Esophagus (tissue), 2 donors: ENCODE data around the gene HPSE. TPM values are rescaled to one million over a fixed set of nuclear protein-coding genes. Genes with fewer than 3 reads are reported as not detected.

Experiments used
- H3K27ac ChIP-seq, 2 donors: one replicate each; pipeline ENCODE4 v1.5.1; 2013; ENCODE audit warnings: low read depth in 2 of 2, mild to moderate bottlenecking in 2 of 2, inconsistent platforms in 1 of 2, low read length in 1 of 2, moderate library complexity in 1 of 2
- H3K27me3 ChIP-seq, 2 donors: one replicate each; pipeline ENCODE4 v1.6.1; 2013; ENCODE audit warnings: low read length in 2 of 2, control low read depth in 1 of 2, mild to moderate bottlenecking in 1 of 2; ENCODE audit not compliant: insufficient read depth in 2 of 2, control insufficient read depth in 1 of 2
- H3K36me3 ChIP-seq, 2 donors: one replicate each; pipeline ENCODE4 v1.6.1; 2013; ENCODE audit warnings: low read length in 1 of 2; ENCODE audit not compliant: control insufficient read depth in 2 of 2, insufficient read depth in 2 of 2
- H3K4me1 ChIP-seq, 2 donors: one replicate each; pipeline ENCODE4 v1.6.1; 2013; ENCODE audit warnings: low read length in 1 of 2; ENCODE audit not compliant: control insufficient read depth in 2 of 2, insufficient read depth in 2 of 2
- H3K4me3 ChIP-seq, 2 donors: one replicate each; pipeline ENCODE4 v1.5.1; 2013; ENCODE audit warnings: low read length in 2 of 2, mild to moderate bottlenecking in 2 of 2, low read depth in 1 of 2, moderate library complexity in 1 of 2
- H3K9me3 ChIP-seq, 2 donors: one replicate each; pipeline ENCODE4 v1.6.1; 2013; ENCODE audit warnings: mild to moderate bottlenecking in 2 of 2, low read depth in 1 of 2, low read length in 1 of 2, moderate library complexity in 1 of 2; ENCODE audit not compliant: control insufficient read depth in 2 of 2, insufficient read depth in 1 of 2
- WGBS, 2 donors: extraction: QIAGEN DNeasy Blood & Tissue Kit; methylation state at CpG; one replicate each; pipeline ENCODE4 v1.1.7; 2013; 5-methylcytosine and 5-hydroxymethylcytosine counted together
- polyA plus RNA-seq, 2 donors: library from polyadenylated mRNA; stranded (reverse); fragments of 200-250 nt; gene quantifications; one replicate each; pipeline ENCODE4 v1.2.3, GENCODE V29; 2013
- donor health status: healthy with polysubstance abuse.
- donor health status: Bipolar disorder and iron deficiency.

HPSE gene
- polyA plus RNA-seq, 2 donors = 15.9 to 16.7 TPM

DNA sequence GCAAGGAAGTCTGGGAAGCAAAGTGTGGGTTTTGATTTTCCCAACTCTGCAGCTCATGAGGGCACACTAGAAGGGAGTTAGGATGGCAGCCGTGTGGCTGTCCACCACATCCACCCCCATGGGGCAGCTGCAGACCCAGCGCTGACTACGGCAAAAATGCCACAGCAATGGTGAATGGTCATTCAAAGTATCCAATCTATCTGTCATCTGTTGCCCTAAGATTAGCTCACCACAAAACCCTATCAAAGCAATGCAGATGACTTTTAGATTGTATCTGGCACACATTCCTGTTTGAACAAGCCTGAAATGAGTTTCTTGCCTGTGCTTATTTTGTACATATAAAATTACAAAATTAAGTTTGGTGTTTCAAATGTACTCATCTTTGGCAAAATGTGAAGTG is 29.7 kb upstream of the HPSE start:
- WGBS, 2 donors = 78 to 84% methylated on average over 3 of the region's 3 CpGs
- Histone ChIP-seq H3K36me3 (no peaks in the 10 kb centered on the region), H3K27ac (no peak overlapping the region), H3K4me3 (no peak overlapping the region), H3K9me3 (no peaks in the 10 kb centered on the region), H3K4me1 (no peaks in the 10 kb centered on the region), H3K27me3 (no peaks in the 10 kb centered on the region)

DNA sequence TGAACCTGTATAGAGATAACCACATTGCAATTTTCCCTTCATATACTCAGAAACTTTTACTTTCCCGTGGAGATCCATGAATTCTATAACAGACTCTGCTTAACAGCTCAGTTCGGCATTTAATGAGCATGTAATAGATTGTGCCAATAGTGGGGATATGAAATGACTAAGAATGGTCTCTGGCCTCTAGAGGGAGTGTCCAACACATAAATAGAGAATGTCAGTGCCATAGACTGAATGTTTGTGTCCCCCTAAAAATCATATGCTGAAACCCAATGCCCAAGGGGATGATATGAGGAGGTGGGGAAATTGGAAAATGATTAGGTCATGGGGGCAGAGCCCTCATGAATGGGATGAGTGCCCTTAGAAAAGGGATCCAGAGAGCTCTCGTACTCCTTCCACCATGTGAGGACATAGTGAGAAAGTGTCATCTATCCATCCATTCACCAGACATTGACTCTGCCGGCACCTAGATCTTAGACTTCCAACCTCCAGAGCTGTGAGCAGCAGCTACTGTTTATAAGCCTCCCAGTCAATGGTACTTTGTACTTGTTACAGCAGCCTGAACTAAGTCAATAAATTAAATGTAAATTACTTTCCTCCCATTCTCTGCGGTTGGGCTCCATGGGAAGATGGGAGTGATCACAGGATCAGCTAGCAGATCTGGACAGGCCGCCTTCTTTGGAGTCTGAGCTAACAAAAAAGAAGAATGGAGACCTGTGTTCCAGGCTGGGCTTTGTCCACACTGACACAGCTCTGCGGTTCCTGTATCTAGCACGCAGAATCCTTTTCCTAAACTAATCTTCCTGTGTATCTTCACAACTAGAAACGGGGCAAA is 28.1 kb upstream of the HPSE start:
- no peaks in the 10 kb centered on the region for H3K36me3 ChIP-seq
- 67 to 75% methylated on average over 9 of the region's 9 CpGs for WGBS, 2 donors
- H3K9me3 ChIP-seq = no peaks in the 10 kb centered on the region

DNA sequence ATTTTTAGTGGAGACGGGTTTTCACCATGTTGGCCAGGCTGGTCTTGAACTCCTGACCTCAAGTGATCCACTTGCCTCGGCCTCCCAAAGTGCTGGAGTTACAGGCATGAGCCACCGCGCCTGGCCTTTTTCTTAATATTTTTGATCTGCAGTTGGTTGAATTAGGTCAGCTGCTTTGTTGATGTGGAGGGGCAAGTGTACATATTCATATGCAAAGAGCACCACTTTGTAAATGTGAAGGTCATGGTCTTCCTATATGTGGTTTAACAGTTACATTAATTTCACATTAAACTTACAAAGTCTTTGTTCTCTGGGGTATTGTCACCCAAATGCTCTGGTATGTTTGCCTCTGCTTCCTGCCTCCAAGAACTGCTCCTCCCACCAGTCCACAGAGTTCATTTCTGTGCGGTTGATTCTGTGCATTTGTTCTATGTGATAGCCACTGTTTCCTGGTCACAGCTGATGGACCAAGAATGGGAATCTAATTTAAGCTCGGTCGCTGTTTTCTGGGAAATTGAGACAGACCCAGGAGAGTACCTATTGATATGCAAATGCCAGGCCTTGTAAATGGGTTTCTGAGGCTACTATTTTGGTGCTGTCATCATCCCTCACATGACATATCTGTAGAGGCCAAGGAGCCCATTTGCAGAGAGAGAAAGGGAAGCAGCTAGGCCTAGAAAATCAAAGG is 26.9 kb upstream of the HPSE start:
- no peaks in the 10 kb centered on the region for H3K27me3 ChIP-seq
- no peaks in the 10 kb centered on the region for H3K36me3 ChIP-seq
- H3K4me3 ChIP-seq = no peak overlapping the region
- H3K9me3 ChIP-seq = no peaks in the 10 kb centered on the region
- no peaks in the 10 kb centered on the region for H3K4me1 ChIP-seq
- H3K27ac ChIP-seq = no peak overlapping the region
- 89 to 95% methylated on average over 7 of the region's 7 CpGs for WGBS, 2 donors

More for the DNA sequence above, 28.1 kb upstream of the HPSE start:
- no peak overlapping the region for H3K27ac ChIP-seq
- H3K4me3 ChIP-seq = no peak overlapping the region
- no peaks in the 10 kb centered on the region for H3K27me3 ChIP-seq
- no peaks in the 10 kb centered on the region for H3K4me1 ChIP-seq

DNA sequence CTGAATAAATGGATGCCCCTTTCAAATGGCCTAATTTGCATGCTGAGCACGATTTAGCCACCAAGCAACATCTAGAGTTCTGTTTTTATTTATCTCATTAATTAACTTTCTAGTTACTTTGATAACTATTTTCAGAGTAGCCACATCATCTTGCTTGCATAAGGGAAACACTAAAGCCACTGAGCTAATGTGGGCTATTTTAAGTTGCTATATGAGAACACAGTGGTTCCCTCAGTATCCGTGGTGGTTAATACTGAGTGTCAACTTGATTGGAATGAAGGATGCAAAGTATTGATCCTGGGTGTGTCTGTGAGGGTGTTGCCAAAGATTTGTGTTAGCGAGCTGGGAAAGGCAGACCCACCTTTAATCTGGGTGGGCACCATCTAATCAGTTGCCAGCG is 25.4 kb upstream of the HPSE start:
- no peaks in the 10 kb centered on the region for H3K9me3 ChIP-seq
- H3K4me3 ChIP-seq = no peak overlapping the region
- no peaks in the 10 kb centered on the region for H3K27me3 ChIP-seq
- H3K36me3 ChIP-seq = no peaks in the 10 kb centered on the region
- WGBS, 2 donors = 80 to 83% methylated on average over 4 of the region's 4 CpGs
- H3K4me1 ChIP-seq = no peaks in the 10 kb centered on the region
- no peak overlapping the region for H3K27ac ChIP-seq

DNA sequence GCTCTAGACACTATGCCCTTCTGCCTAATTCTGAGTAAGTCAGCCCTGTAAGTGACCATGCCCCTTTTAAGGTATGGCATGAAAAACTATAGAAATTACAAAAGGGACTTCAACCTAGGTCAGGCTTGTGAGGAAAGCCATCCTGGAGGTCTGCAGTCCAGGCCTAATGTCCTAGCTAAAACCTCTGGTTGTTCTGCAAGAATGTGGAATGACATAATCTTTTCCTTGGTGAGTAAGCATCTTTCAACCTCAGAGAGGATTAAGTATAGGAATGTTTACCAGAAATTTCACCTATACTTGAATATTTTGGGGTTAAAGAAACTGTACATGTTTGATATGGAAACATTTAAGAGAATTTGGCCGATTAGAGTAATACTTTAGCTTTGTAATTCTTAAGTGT is 23.8 kb upstream of the HPSE start:
- Histone ChIP-seq H3K36me3 (no peaks in the 10 kb centered on the region), H3K9me3 (no peaks in the 10 kb centered on the region), H3K4me3 (no peak overlapping the region), H3K4me1 (no peaks in the 10 kb centered on the region), H3K27me3 (no peaks in the 10 kb centered on the region), H3K27ac (no peak overlapping the region)
- 71 to 76% methylated on average over 1 of the region's 1 CpG for WGBS, 2 donors

DNA sequence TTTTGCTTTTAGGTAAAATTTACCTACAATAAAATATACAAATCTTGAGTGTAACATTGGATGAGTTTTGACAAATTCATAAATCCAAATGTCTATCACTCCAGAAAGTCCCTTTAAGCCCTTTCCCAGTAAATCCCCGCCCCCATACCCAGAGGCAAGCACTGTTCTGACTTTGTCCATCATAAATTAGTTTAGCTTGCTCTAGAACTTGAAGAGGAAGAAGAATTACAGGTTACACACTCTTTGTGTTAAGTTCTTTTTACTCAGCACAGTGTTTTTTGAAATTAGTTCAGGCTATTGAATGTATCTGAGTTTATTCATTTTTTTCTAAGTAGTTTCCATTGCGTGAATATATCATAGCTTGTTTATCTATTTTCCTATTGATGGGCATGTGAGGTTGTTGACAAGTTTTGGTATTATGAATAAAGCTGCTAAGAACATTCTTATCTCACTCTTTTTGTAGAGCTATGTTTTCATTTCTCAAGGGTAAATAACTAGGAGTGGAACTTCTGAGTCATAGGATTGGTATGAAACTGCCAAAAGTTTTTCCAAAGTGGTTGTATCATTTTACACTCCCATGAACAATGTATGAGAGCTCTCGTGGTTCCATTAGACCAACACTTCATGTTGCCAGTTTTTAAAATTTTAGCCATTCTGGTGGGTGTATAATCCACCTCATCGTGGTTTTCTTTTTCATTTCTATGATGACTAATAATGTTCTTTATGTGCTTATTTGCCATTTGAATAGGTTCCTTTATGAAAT is 22.4 kb upstream of the HPSE start:
- H3K4me3 ChIP-seq = no peak overlapping the region
- H3K27ac ChIP-seq = peak overlapping the region in 1 of 2 donors; percentile 69
- no peaks in the 10 kb centered on the region for H3K36me3 ChIP-seq
- H3K9me3 ChIP-seq = no peaks in the 10 kb centered on the region
- H3K4me1 ChIP-seq = no peaks in the 10 kb centered on the region
- WGBS, 2 donors = 30 to 40% methylated on average over 4 of the region's 4 CpGs
- H3K27me3 ChIP-seq = no peaks in the 10 kb centered on the region

DNA sequence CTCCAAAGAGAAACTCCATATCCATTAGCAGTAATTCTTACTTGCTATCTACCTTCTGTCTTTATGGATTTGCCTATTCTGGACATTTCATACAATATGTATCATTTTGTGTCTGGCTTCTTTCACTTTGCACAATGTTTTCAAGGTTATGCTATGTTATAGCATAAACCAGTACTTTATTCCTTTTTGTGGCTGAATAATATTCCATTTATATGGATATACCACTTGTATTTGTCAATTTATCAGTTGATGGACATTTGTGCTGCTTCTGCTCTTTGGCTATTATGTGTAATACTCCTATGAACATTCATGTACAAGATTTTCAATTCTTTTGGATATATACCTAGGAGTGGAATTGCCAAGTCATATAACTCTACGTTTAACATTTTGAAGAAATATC is 18.9 kb upstream of the HPSE start:
- Histone ChIP-seq H3K27ac (no peak overlapping the region), H3K36me3 (no peaks in the 10 kb centered on the region), H3K27me3 (peaks cover 0 to 2% of the 10 kb centered on the region in 2 donors), H3K4me3 (no peak overlapping the region), H3K4me1 (no peaks in the 10 kb centered on the region), H3K9me3 (no peaks in the 10 kb centered on the region)
- 95 to 96% methylated on average over 1 of the region's 1 CpG for WGBS, 2 donors

DNA sequence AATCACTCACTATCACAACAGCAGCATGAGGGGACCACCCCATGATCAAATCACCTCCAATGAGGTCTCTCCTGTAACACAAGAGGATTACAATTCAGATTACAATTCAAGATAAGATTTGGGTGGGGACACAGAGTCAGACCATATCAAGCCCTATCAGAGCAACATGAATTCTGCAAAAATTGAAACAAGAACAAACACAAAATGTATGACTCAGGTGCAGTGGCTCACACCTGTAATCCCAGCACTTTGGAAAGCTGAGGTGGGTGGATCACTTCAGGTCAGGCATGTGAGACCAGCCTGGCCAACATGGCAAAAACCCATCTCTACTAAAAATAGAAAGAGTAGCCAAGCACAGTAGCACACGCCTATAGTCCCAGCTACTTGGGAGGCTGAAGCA is 13.4 kb upstream of the HPSE start:
- 65 to 75% methylated on average over 1 of the region's 1 CpG for WGBS, 2 donors
- Histone ChIP-seq H3K27ac (no peak overlapping the region), H3K9me3 (peaks cover 0 to 3% of the 10 kb centered on the region in 2 donors), H3K4me3 (no peak overlapping the region), H3K4me1 (no peaks in the 10 kb centered on the region), H3K27me3 (peaks cover 0 to 2% of the 10 kb centered on the region in 2 donors), H3K36me3 (no peaks in the 10 kb centered on the region)

DNA sequence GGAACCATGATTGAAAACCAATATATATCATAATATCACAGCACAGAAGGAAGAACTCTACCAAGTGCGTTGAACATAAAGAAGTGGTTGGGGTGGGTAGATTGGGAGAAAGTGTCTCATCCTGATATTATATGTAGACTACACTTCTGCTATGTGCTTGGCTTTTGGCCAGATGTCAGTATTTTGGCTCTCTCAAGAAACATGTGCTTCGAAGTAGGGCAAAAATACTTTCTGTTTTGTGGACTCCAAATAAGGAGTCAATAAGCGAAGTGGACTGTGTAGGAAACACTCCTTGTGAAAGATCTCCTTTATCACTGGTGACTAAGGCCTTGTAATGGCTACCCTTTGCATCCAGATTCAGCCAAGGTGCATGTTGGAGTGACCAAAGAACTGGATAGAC is 7.8 kb upstream of the HPSE start:
- peaks cover 0 to 3% of the 10 kb centered on the region in 2 donors for H3K9me3 ChIP-seq
- H3K4me3 ChIP-seq = no peak overlapping the region
- H3K36me3 ChIP-seq = no peaks in the 10 kb centered on the region
- no peaks in the 10 kb centered on the region for H3K27me3 ChIP-seq
- H3K27ac ChIP-seq = no peak overlapping the region
- H3K4me1 ChIP-seq = no peaks in the 10 kb centered on the region
- WGBS, 2 donors = 75 to 82% methylated on average over 3 of the region's 3 CpGs
